K562 (cell line): Measurements from ENCODE around the gene MRPL54. TPM values are rescaled to one million over a fixed set of nuclear protein-coding genes. Genes with fewer than 3 reads are reported as not detected.
A peak's percentile ranks its signal among the peaks of the same experiment; 100 is the strongest.

Experiments
- BRF2 ChIP-seq: IDR thresholded peaks from 3 replicates; pipeline ENCODE4 v1.6.1; 2011; ENCODE audit warnings: borderline replicate concordance, mild to moderate bottlenecking; ENCODE audit not compliant: insufficient read length, insufficient read depth
- CEBPB ChIP-seq: fragments of 450-650 bp; IDR thresholded peaks from 2 replicates; pipeline ENCODE4 v1.6.1; 2016; ENCODE audit warnings: missing genetic modification characterization, missing compliant biosample characterization
- CEBPG ChIP-seq, 3 experiments: fragments of 200-800 bp in 1 of 3; sonication (Bioruptor generic) in 1 of 3; sonication (generic) in 1 of 3; formaldehyde crosslinking in 1 of 3; IDR thresholded peaks in 2 of 3; conservative IDR thresholded peaks in 1 of 3; 2 replicates each; pipeline versions ENCODE4 v1.6.1 to v1.8.0; 2016 to 2022; ENCODE audit warnings: missing compliant biosample characterization in 2 of 3, missing genetic modification characterization in 2 of 3, mild to moderate bottlenecking in 1 of 3, missing genetic modification reagents in 1 of 3
- CHD4 ChIP-seq: fragments of 200-600 bp; sonication (generic); IDR thresholded peaks from 3 replicates; pipeline ENCODE4 v1.6.1; 2012; ENCODE audit warnings: low read depth, mild to moderate bottlenecking, mixed read lengths, low read length, inconsistent platforms; ENCODE audit not compliant: insufficient read depth, insufficient replicate concordance, poor library complexity, severe bottlenecking
- CTCF ChIP-seq, 3 experiments: IDR thresholded peaks in 2 of 3; conservative IDR thresholded peaks in 1 of 3; 2 replicates each; pipeline ENCODE4 v1.5.1; 2011 to 2012; ENCODE audit warnings: low read length in 3 of 3, mild to moderate bottlenecking in 3 of 3, control low read depth in 2 of 3, improper control_type of control experiment in 1 of 3, inconsistent platforms in 1 of 3, low read depth in 1 of 3, mixed read lengths in 1 of 3, moderate library complexity in 1 of 3; ENCODE audit not compliant: insufficient read depth in 2 of 3
- GTF2F1 ChIP-seq: IDR thresholded peaks from 2 replicates; pipeline ENCODE4 v1.6.1; 2011; ENCODE audit warnings: low read depth, low read length, improper control_type of control experiment
- KDM5B ChIP-seq: fragments of 200-600 bp; sonication (generic); IDR thresholded peaks from 2 replicates; pipeline ENCODE4 v1.6.1; 2012; ENCODE audit warnings: low read depth, mild to moderate bottlenecking, moderate library complexity, low read length, control low read depth, inconsistent platforms; ENCODE audit not compliant: insufficient replicate concordance
- NCOA6 ChIP-seq: fragments of 450-650 bp; IDR thresholded peaks from 2 replicates; pipeline ENCODE4 v1.6.1; 2017; ENCODE audit warnings: mild to moderate bottlenecking
- NFE2 ChIP-seq: IDR thresholded peaks from 2 replicates; pipeline ENCODE4 v1.6.1; 2014; ENCODE audit warnings: antibody characterized with exemption, low read depth
- PCBP1 ChIP-seq: fragments of 200-400 bp; formaldehyde crosslinking; IDR thresholded peaks from 2 replicates; pipeline ENCODE4 v1.6.1; 2018; ENCODE audit warnings: mild to moderate bottlenecking, low read depth, low read length; ENCODE audit not compliant: poor library complexity, severe bottlenecking
- PHF20 ChIP-seq: fragments of 450-650 bp; IDR thresholded peaks from 2 replicates; pipeline ENCODE4 v1.6.1; 2018; ENCODE audit not compliant: partially characterized antibody
- RUNX1 ChIP-seq: sonication (generic); IDR thresholded peaks from 2 replicates; pipeline ENCODE4 v1.6.1; 2016; ENCODE audit warnings: antibody characterized with exemption, low read depth
- TCF7 ChIP-seq: sonication (generic); IDR thresholded peaks from 2 replicates; pipeline ENCODE4 v1.6.1; 2016; ENCODE audit warnings: antibody characterized with exemption, borderline replicate concordance
- ZBED1 ChIP-seq: IDR thresholded peaks from 2 replicates; pipeline ENCODE4 v1.6.1; 2014
- ZNF165 ChIP-seq: fragments of 250-450 bp; sonication (Bioruptor Pico); IDR thresholded peaks from 2 replicates; pipeline ENCODE4 v1.4.0; 2020; ENCODE audit warnings: borderline replicate concordance
- ZNF311 ChIP-seq: fragments of 250-450 bp; sonication (Bioruptor Pico); IDR thresholded peaks from 2 replicates; pipeline ENCODE4 v1.4.0; 2020; ENCODE audit warnings: mild to moderate bottlenecking, moderate library complexity
- ZNF551 ChIP-seq: fragments of 250-450 bp; sonication (Bioruptor Pico); IDR thresholded peaks from 2 replicates; pipeline ENCODE4 v1.5.0; 2021; ENCODE audit warnings: mild to moderate bottlenecking, moderate library complexity
- polyA plus RNA-seq, 8 experiments: library from polyadenylated mRNA; depleted of rRNA in 4 of 8; stranded (reverse) in 5 of 8; unstranded in 3 of 8; fragments of >200 nt; fragmentation: Nextera tagmentation in 2 of 8; fragmentation: Illumina TruSeq in 1 of 8; extraction: Ambion mirVana in 2 of 8; extraction: Trizol in 1 of 8; gene quantifications; 2 replicates each; pipeline versions ENCODE4 v1.2.1 to v1.2.3, GENCODE V29; 2011 to 2014; ENCODE audit warnings: inconsistent platforms in 1 of 8, missing spikeins in 1 of 8
- total RNA-seq, 7 experiments: library from RNA; depleted of rRNA in 6 of 7; stranded (reverse); fragments of >200 nt in 6 of 7; fragmentation: Illumina TruSeq in 2 of 7; extraction: Trizol in 2 of 7; gene quantifications; 2 replicates each; pipeline versions ENCODE4 v1.2.1 to v1.2.3, GENCODE V29; 2011 to 2021; ENCODE audit warnings: low replicate concordance in 1 of 7
- TF ChIP-seq, protein P1 (sequence below): IDR thresholded peaks from 2 replicates; pipeline ENCODE4 v1.6.1; 2014; ENCODE audit warnings: antibody characterized with exemption
- TF ChIP-seq, protein P2 (sequence below): sonication (generic); formaldehyde crosslinking; IDR thresholded peaks from 2 replicates; pipeline ENCODE4 v1.8.1; 2023; ENCODE audit warnings: mild to moderate bottlenecking, missing genetic modification reagents, moderate library complexity

The MRPL54 gene
- total and polyA plus RNA-seq, 9 of the 15 experiments (the other 6 are each of a cell fraction or from before 2014, with no cell fraction given) = 3.5 to 120 (median 56.9) TPM

GRCh38 chr19:3721131-3721886 lies 41.2 kb upstream of the MRPL54 start (continued):
- no peak for TF ChIP-seq ZNF165 (CRISPR knock-in tag)
- no peak for TF ChIP-seq NCOA6
- no peak for TF ChIP-seq TCF7
- TF ChIP-seq ZBED1 = peak; percentile 81; the same call in 1 of the 2 replicates
- TF ChIP-seq BRF2 = no peak
- 0 out of 2 replicates have a peak, but pooled peaks have one; percentile 49 for TF ChIP-seq GTF2F1
- TF ChIP-seq CTCF (IDR thresholded peaks at IDR 0.05 in 2 of 3, conservative IDR thresholded peaks at IDR 0.05 in 1 of 3; ENCODE audit: insufficient read depth in 2 of 3, low read depth in 1 of 3, low read length in 3 of 3) = peak in 1 of 3 experiments; percentile 11; a peak in 1 of 6 replicates
- no peak for TF ChIP-seq ZNF551 (CRISPR knock-in tag)
- TF ChIP-seq, protein P1, sequence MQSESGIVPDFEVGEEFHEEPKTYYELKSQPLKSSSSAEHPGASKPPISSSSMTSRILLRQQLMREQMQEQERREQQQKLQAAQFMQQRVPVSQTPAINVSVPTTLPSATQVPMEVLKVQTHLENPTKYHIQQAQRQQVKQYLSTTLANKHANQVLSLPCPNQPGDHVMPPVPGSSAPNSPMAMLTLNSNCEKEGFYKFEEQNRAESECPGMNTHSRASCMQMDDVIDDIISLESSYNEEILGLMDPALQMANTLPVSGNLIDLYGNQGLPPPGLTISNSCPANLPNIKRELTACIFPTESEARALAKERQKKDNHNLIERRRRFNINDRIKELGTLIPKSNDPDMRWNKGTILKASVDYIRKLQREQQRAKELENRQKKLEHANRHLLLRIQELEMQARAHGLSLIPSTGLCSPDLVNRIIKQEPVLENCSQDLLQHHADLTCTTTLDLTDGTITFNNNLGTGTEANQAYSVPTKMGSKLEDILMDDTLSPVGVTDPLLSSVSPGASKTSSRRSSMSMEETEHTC = peak; percentile 36; the same call in 1 of the 2 replicates
- TF ChIP-seq KDM5B = no peak
- TF ChIP-seq CEBPG (CRISPR knock-in tag; IDR thresholded peaks at IDR 0.05) = no peak
- TF ChIP-seq CEBPG (tag; conservative IDR thresholded peaks at IDR 0.05 in 1 of 2, IDR thresholded peaks at IDR 0.05 in 1 of 2) = no peak
- peak; percentile 100 for TF ChIP-seq PCBP1
- no peak for TF ChIP-seq ZNF311 (CRISPR knock-in tag)
- peak; percentile 80 for TF ChIP-seq PHF20
- peak; percentile 34; the same call in 1 of the 2 replicates for TF ChIP-seq NFE2
- peak; percentile 99 for TF ChIP-seq CHD4
- TF ChIP-seq RUNX1 = no peak
- no peak for TF ChIP-seq CEBPB
- TF ChIP-seq, protein P2, sequence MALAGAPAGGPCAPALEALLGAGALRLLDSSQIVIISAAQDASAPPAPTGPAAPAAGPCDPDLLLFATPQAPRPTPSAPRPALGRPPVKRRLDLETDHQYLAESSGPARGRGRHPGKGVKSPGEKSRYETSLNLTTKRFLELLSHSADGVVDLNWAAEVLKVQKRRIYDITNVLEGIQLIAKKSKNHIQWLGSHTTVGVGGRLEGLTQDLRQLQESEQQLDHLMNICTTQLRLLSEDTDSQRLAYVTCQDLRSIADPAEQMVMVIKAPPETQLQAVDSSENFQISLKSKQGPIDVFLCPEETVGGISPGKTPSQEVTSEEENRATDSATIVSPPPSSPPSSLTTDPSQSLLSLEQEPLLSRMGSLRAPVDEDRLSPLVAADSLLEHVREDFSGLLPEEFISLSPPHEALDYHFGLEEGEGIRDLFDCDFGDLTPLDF = no peak
